H9 (cell line): ENCODE data around the gene VAV3. TPM values are rescaled to one million over a fixed set of nuclear protein-coding genes. Genes with fewer than 3 reads are reported as not detected.

Experiments
- DNase-seq: peaks from one replicate; pipeline ENCODE4 v3.0.0-alpha.2; 2017
- H2AFZ ChIP-seq: one replicate; pipeline ENCODE4 v1.6.1; 2013; ENCODE audit warnings: mild to moderate bottlenecking, low read length, control low read depth, moderate library complexity
- H2AK5ac ChIP-seq: 2 replicates; pipeline ENCODE4 v1.6.1; 2013; ENCODE audit warnings: low read length, control low read depth, mixed read lengths; ENCODE audit not compliant: insufficient read length
- H2BK120ac ChIP-seq: one replicate; pipeline ENCODE4 v1.6.1; 2013; ENCODE audit warnings: low read depth, mild to moderate bottlenecking, low read length, control low read depth, inconsistent platforms; ENCODE audit not compliant: poor library complexity, severe bottlenecking
- H2BK12ac ChIP-seq: 2 replicates; pipeline ENCODE4 v1.6.1; 2013; ENCODE audit warnings: low read length, control low read depth, mixed read lengths, low read depth; ENCODE audit not compliant: insufficient read length
- H2BK15ac ChIP-seq: 2 replicates; pipeline ENCODE4 v1.6.1; 2013; ENCODE audit warnings: low read depth, low read length, control low read depth
- H2BK20ac ChIP-seq: one replicate; pipeline ENCODE4 v1.6.1; 2013; ENCODE audit warnings: low read depth, mild to moderate bottlenecking, low read length, control low read depth, inconsistent platforms; ENCODE audit not compliant: poor library complexity, severe bottlenecking
- H2BK5ac ChIP-seq: 2 replicates; pipeline ENCODE4 v1.6.1; 2013; ENCODE audit warnings: low read length, control low read depth, mixed read lengths; ENCODE audit not compliant: insufficient read length
- H3K14ac ChIP-seq: 2 replicates; pipeline ENCODE4 v1.6.1; 2013; ENCODE audit warnings: low read length, control low read depth; ENCODE audit not compliant: insufficient read depth
- H3K18ac ChIP-seq: 2 replicates; pipeline ENCODE4 v1.6.1; 2013; ENCODE audit warnings: low read depth, mild to moderate bottlenecking, mixed read lengths, low read length, control low read depth; ENCODE audit not compliant: insufficient read length
- H3K23ac ChIP-seq: 2 replicates; pipeline ENCODE4 v1.6.1; 2013; ENCODE audit warnings: low read length, control low read depth, mixed read lengths, low read depth; ENCODE audit not compliant: insufficient read length
- H3K23me2 ChIP-seq: 2 replicates; pipeline ENCODE4 v1.6.1; 2013; ENCODE audit warnings: low read depth, mild to moderate bottlenecking, mixed read lengths, low read length, control low read depth; ENCODE audit not compliant: insufficient read length, poor library complexity, severe bottlenecking
- H3K27ac ChIP-seq: 2 replicates; pipeline ENCODE4 v1.5.1; 2013; ENCODE audit warnings: low read length, control low read depth, mixed read lengths, low read depth; ENCODE audit not compliant: insufficient read length
- H3K27me3 ChIP-seq: 2 replicates; pipeline ENCODE4 v1.6.1; 2013; ENCODE audit warnings: low read length, control low read depth, inconsistent platforms; ENCODE audit not compliant: insufficient read depth
- H3K4ac ChIP-seq: 2 replicates; pipeline ENCODE4 v1.6.1; 2013; ENCODE audit warnings: low read depth, mild to moderate bottlenecking, control low read depth, inconsistent platforms, low read length, moderate library complexity
- H3K4me1 ChIP-seq: 2 replicates; pipeline ENCODE4 v1.6.1; 2013; ENCODE audit warnings: low read length, control low read depth, inconsistent platforms; ENCODE audit not compliant: insufficient read depth
- H3K4me2 ChIP-seq: 2 replicates; pipeline ENCODE4 v1.6.1; 2013; ENCODE audit warnings: low read length, control low read depth, mixed read lengths; ENCODE audit not compliant: insufficient read length, insufficient read depth
- H3K56ac ChIP-seq: 2 replicates; pipeline ENCODE4 v1.6.1; 2013; ENCODE audit warnings: low read depth, mild to moderate bottlenecking, mixed read lengths, low read length, control low read depth; ENCODE audit not compliant: insufficient read length
- H3K79me1 ChIP-seq: 2 replicates; pipeline ENCODE4 v1.6.1; 2013; ENCODE audit warnings: low read depth, mild to moderate bottlenecking, moderate library complexity, low read length, control low read depth, inconsistent platforms; ENCODE audit not compliant: insufficient read depth, poor library complexity, severe bottlenecking
- H3K79me2 ChIP-seq: 2 replicates; pipeline ENCODE4 v1.6.1; 2013; ENCODE audit warnings: low read length, control low read depth, inconsistent platforms; ENCODE audit not compliant: insufficient read depth
- H3K9ac ChIP-seq: 2 replicates; pipeline ENCODE4 v1.6.1; 2013; ENCODE audit warnings: low read length, control low read depth, mixed read lengths; ENCODE audit not compliant: insufficient read length; ENCODE audit errors: extremely low read depth
- H3K9me3 ChIP-seq: one replicate; pipeline ENCODE4 v1.6.1; 2013; ENCODE audit warnings: low read depth, low read length, inconsistent platforms; ENCODE audit not compliant: control insufficient read depth
- H3T11ph ChIP-seq: one replicate; pipeline ENCODE4 v1.6.1; 2013; ENCODE audit warnings: mild to moderate bottlenecking, low read length, control low read depth, inconsistent platforms
- H4K20me1 ChIP-seq: one replicate; pipeline ENCODE4 v1.6.1; 2013; ENCODE audit not compliant: control insufficient read depth, insufficient read length, insufficient read depth
- H4K5ac ChIP-seq: 2 replicates; pipeline ENCODE4 v1.6.1; 2013; ENCODE audit warnings: low read depth, mild to moderate bottlenecking, mixed read lengths, low read length, control low read depth; ENCODE audit not compliant: insufficient read length
- H4K8ac ChIP-seq: replicated peaks from 2 replicates; pipeline ENCODE4 v1.6.1; 2013; ENCODE audit warnings: low read length, control low read depth, mixed read lengths, low read depth; ENCODE audit not compliant: insufficient read length
- H4K91ac ChIP-seq: 2 replicates; pipeline ENCODE4 v1.6.1; 2013; ENCODE audit warnings: low read depth, mild to moderate bottlenecking, moderate library complexity, mixed read lengths, low read length, control low read depth; ENCODE audit not compliant: insufficient read length
- H3K27ac Mint-ChIP-seq, 3 experiments: 2 replicates in 2 of 3; 3 replicates in 1 of 3; pipeline ENCODE4 v1.8.0; 2020 to 2021; ENCODE audit warnings: mixed read lengths in 3 of 3, mild to moderate bottlenecking in 1 of 3, moderate library complexity in 1 of 3
- H3K27me3 Mint-ChIP-seq: 2 replicates; pipeline ENCODE4 v1.8.0; 2021; ENCODE audit warnings: low read depth, mild to moderate bottlenecking, moderate library complexity, mixed read lengths
- H3K36me3 Mint-ChIP-seq, 3 experiments: 2 replicates in 2 of 3; 3 replicates in 1 of 3; pipeline ENCODE4 v1.8.0; 2020 to 2021; ENCODE audit warnings: low read depth in 3 of 3, mixed read lengths in 3 of 3; ENCODE audit not compliant: insufficient read depth in 1 of 3
- H3K4me1 Mint-ChIP-seq, 2 experiments: 2 replicates each; pipeline ENCODE4 v1.8.0; 2020; ENCODE audit warnings: mixed read lengths in 2 of 2
- H3K4me3 Mint-ChIP-seq, 2 experiments: 2 replicates in 1 of 2; 3 replicates in 1 of 2; pipeline ENCODE4 v1.8.0; 2020 to 2021; ENCODE audit warnings: mild to moderate bottlenecking in 2 of 2, mixed read lengths in 2 of 2, moderate library complexity in 1 of 2
- H3K9me3 Mint-ChIP-seq, 2 experiments: 2 replicates in 1 of 2; 3 replicates in 1 of 2; pipeline ENCODE4 v1.8.0; 2020; ENCODE audit warnings: mild to moderate bottlenecking in 2 of 2, mixed read lengths in 2 of 2, moderate library complexity in 1 of 2
- CTCF ChIP-seq: fragments of 200-600 bp; sonication (generic); conservative IDR thresholded peaks from 3 replicates; pipeline ENCODE4 v1.8.0; 2021; ENCODE audit warnings: antibody characterized with exemption, mild to moderate bottlenecking
- WGBS: extraction: QIAGEN DNeasy Blood & Tissue Kit; methylation state at CpG from one replicate; pipeline ENCODE4 v1.1.7; 2013; ENCODE audit warnings: missing lambda C conversion rate, low lambda C conversion rate, mixed read lengths; ENCODE audit not compliant: insufficient read length; ENCODE audit errors: extremely low coverage; 5-methylcytosine and 5-hydroxymethylcytosine counted together
- total RNA-seq: library from RNA; stranded (reverse); gene quantifications from 2 replicates; pipeline ENCODE4 v1.2.1, GENCODE V29; 2021

VAV3 gene
- total RNA-seq, 1 experiment from 2014 or later: 5.1 TPM

- H3K27me3 Mint-ChIP-seq: no peaks in the 10 kb centered on the region
- Histone ChIP-seq H3K4me1 (no peaks in the 10 kb centered on the region), H3K27ac (no peak overlapping the region), H3K27me3 (no peaks in the 10 kb centered on the region), H3K14ac (no peak overlapping the region), H3K9ac (no peak overlapping the region), H3K4me2 (no peak overlapping the region), H2BK20ac (no peak overlapping the region), H2BK12ac (no peak overlapping the region), H3K23me2 (no peaks in the 10 kb centered on the region), H3K79me1 (no peaks in the 10 kb centered on the region), H3K18ac (no peak overlapping the region), H2AFZ (no peak overlapping the region), H2AK5ac (no peak overlapping the region), H2BK15ac (no peak overlapping the region), H3K4ac (no peak overlapping the region), H4K5ac (no peak overlapping the region), H4K8ac (no peak overlapping the region), H3K9me3 (no peaks in the 10 kb centered on the region), H4K91ac (no peak overlapping the region), H2BK5ac (no peak overlapping the region), H3K79me2 (no peaks in the 10 kb centered on the region), H3K23ac (no peak overlapping the region), H3T11ph (no peak overlapping the region), H4K20me1 (no peaks in the 10 kb centered on the region), H2BK120ac (no peak overlapping the region), H3K56ac (no peak overlapping the region)
- H3K4me3 Mint-ChIP-seq: no peak overlapping the region
- no CpG with 5 or more reads among the region's 1 CpG for WGBS
- no peak for TF ChIP-seq CTCF
- peaks cover 6 to 11% of the 10 kb centered on the region in 2 experiments; a peak in 3 of 4 replicates for H3K4me1 Mint-ChIP-seq
- DNase-seq: no peak
- H3K36me3 Mint-ChIP-seq: no peaks in the 10 kb centered on the region
- H3K9me3 Mint-ChIP-seq: no peaks in the 10 kb centered on the region
- H3K27ac Mint-ChIP-seq: no peak overlapping the region
Observed at GRCh38 chr1:107912656-107913055, 52.3 kb downstream of the VAV3 start.
